ENCODE results near the gene UBE2E2. TPM values are rescaled to one million over a fixed set of nuclear protein-coding genes. Genes with fewer than 3 reads are reported as not detected.
"Not testable (repeated sequence)": the region's sequence is repeated elsewhere in the genome, so short reads cannot be mapped to it uniquely, and the experiment has no call there.

The UBE2E2 gene
- total RNA-seq, 1 donor from 2014 or later, result 24.2 TPM

DNA sequence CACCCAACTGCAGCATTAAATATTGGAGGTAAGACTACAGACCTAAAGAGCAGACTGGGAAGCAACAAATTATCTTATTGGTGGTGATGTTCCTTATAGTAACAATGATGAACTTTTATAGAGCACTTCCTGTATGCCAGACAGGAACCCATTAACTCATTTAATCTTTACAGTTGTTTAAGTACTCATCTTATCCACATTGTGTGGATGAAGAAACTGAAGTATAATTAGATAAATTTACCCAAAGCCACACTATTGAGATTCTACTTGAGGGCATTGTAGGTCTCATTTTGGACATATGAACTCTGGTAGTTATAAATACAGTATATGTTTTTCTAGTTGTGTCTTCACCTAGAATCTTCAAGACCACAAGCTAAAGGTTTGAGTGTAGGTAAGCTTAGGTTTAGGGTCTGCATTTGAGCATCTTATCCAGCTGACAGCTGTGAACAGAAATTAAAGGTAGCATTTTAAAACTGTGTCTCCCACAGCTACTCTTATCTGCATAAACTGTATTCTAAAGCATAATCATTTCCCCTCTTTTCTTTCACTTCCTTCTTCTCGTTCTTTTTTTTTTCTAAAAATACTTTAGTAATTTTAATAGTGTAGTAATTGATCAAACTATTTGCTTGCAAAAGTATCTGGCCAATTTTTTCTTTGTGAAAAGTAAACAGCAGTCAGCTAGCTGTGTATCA lies 138.2 kb downstream of the UBE2E2 start:
- Mint-ChIP-seq H3K27me3 (ENCODE audit: low read depth) (no peaks in the 10 kb centered on the region), H3K4me3 (no peak overlapping the region), H3K36me3 (ENCODE audit: low read depth) (no peaks in the 10 kb centered on the region), H3K4me1 (no peaks in the 10 kb centered on the region), H3K27ac (ENCODE audit: unreplicated experiment) (no peak overlapping the region), H3K9me3 (no peaks in the 10 kb centered on the region)
- TF ChIP-seq, protein P1, sequence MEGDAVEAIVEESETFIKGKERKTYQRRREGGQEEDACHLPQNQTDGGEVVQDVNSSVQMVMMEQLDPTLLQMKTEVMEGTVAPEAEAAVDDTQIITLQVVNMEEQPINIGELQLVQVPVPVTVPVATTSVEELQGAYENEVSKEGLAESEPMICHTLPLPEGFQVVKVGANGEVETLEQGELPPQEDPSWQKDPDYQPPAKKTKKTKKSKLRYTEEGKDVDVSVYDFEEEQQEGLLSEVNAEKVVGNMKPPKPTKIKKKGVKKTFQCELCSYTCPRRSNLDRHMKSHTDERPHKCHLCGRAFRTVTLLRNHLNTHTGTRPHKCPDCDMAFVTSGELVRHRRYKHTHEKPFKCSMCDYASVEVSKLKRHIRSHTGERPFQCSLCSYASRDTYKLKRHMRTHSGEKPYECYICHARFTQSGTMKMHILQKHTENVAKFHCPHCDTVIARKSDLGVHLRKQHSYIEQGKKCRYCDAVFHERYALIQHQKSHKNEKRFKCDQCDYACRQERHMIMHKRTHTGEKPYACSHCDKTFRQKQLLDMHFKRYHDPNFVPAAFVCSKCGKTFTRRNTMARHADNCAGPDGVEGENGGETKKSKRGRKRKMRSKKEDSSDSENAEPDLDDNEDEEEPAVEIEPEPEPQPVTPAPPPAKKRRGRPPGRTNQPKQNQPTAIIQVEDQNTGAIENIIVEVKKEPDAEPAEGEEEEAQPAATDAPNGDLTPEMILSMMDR (conservative IDR thresholded peaks at IDR 0.05), result no peak
- DNase-seq (ENCODE audit: low read depth, low spot score), result no peak

DNA sequence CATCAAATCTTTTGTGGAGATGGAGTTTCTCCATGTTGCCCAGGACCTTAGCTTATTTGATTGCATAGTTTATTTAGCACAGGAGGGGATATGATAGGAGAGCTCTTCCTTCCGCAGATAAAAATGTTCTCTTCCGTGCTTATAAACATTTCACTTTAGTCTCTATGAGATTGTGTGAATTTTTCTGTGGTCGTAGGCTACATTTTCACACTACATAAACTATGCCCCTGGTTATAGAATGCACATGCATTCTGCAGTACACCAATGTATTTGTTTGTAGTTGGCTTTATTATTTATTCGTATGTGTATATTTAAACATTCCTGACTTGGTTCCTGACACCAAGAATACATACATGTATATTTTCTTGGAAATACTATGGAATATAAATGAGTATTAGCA lies 139.2 kb downstream of the UBE2E2 start:
- no peak for DNase-seq (ENCODE audit: low read depth, low spot score)
- H3K27ac Mint-ChIP-seq (ENCODE audit: unreplicated experiment), result no peak overlapping the region
- H3K4me3 Mint-ChIP-seq, result no peak overlapping the region
- no peaks in the 10 kb centered on the region for H3K36me3 Mint-ChIP-seq (ENCODE audit: low read depth)
- no peaks in the 10 kb centered on the region for H3K27me3 Mint-ChIP-seq (ENCODE audit: low read depth)
- TF ChIP-seq, protein P1 (conservative IDR thresholded peaks at IDR 0.05), result no peak
- H3K4me1 Mint-ChIP-seq, result no peaks in the 10 kb centered on the region
- no peaks in the 10 kb centered on the region for H3K9me3 Mint-ChIP-seq

DNA sequence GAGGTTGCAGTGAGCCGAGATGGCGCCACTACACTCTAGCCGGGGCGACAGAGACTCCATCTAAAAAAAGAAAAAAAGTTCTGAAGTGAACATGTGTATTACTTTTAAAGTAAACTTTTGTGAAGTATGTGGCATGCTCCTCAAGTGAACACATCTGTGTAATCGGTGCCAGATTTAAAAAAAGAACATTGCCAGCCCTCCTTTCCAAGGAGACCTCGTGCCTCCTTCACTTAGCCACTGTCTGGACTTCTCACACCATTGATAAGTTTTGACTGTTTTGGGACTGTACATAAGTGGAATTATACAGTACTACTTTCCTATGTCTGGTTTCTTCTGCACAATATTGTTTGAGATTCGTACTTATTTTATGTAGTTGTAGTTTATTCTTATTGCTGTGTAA lies 140.4 kb downstream of the UBE2E2 start:
- no peaks in the 10 kb centered on the region for H3K27me3 Mint-ChIP-seq (ENCODE audit: low read depth)
- H3K4me1 Mint-ChIP-seq, result no peaks in the 10 kb centered on the region

DNA sequence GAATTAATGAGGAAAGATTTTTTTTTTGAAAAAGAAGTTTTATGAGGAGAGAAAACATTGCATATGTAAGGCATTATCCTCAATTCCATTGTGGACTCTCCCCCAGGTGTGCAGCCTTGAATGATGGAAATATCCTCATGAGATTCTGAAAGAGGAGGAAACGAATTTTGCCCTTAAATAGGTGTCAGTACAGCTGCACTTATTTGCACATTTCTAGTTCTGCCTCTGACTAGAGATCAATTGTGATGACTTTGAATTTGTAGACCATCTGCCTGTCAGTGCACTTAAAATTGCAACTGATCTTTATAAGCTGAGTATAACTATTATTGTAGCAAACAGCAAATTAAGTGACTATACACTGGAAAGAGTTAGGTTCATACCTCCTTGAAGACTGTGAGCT lies 141.8 kb downstream of the UBE2E2 start:
- Mint-ChIP-seq H3K4me1 (no peaks in the 10 kb centered on the region), H3K27me3 (ENCODE audit: low read depth) (no peaks in the 10 kb centered on the region), H3K4me3 (no peak overlapping the region), H3K27ac (ENCODE audit: unreplicated experiment) (no peak overlapping the region), H3K36me3 (ENCODE audit: low read depth) (peaks cover 10% of the 10 kb centered on the region), H3K9me3 (no peaks in the 10 kb centered on the region)
- TF ChIP-seq, protein P1 (conservative IDR thresholded peaks at IDR 0.05), result no peak
- no peak for DNase-seq (ENCODE audit: low read depth, low spot score)

More for the DNA sequence above, 140.4 kb downstream of the UBE2E2 start:
- no peaks in the 10 kb centered on the region for H3K9me3 Mint-ChIP-seq
- DNase-seq (ENCODE audit: low read depth, low spot score), result no peak
- no peak overlapping the region for H3K27ac Mint-ChIP-seq (ENCODE audit: unreplicated experiment)
- H3K36me3 Mint-ChIP-seq (ENCODE audit: low read depth), result peaks cover 1% of the 10 kb centered on the region
- TF ChIP-seq, protein P1 (conservative IDR thresholded peaks at IDR 0.05), result no peak
- no peak overlapping the region for H3K4me3 Mint-ChIP-seq

DNA sequence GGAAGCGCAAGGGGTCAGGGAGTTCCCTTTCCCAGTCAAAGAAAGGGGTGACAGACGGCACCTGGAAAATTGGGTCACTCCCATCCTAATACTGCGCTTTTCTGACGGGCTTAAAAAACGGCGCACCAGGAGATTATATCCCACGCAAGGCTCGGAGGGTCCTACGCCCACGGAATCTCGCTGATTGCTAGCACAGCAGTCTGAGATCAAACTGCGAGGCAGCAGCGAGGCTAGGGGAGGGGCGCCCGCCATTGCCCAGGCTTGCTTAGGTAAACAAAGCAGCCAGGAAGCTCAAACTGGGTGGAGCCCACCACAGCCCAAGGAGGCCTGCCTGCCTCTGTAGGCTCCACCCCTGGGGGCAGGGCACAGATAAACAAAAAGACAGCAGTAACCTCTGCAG lies 146.3 kb downstream of the UBE2E2 start:
- not testable (repeated sequence) for H3K4me3 Mint-ChIP-seq; H3K27ac Mint-ChIP-seq (ENCODE audit: unreplicated experiment); H3K9me3 Mint-ChIP-seq; H3K27me3 Mint-ChIP-seq (ENCODE audit: low read depth); H3K4me1 Mint-ChIP-seq; DNase-seq (ENCODE audit: low read depth, low spot score)
- peaks cover 14% of the 10 kb centered on the region for H3K36me3 Mint-ChIP-seq (ENCODE audit: low read depth)

DNA sequence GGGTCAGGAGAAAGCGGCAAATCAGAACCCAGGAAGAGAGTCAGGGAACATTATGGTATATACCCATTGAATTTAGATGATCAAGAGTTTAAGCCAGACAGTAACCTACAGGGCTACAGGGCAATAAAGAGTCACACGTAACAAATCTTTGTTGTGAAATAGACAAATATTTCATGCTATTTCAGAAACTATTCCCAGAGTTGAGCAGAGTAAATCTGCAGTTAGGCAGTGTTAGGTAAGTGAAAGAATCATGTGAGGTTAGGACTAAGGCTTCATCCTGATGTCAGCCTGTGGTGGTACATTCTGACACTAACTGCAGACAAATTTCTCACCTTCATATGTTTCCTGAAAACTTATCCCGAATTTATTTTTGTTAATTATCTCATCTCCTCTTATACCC lies 153.0 kb downstream of the UBE2E2 start:
- no peaks in the 10 kb centered on the region for H3K9me3 Mint-ChIP-seq
- no peaks in the 10 kb centered on the region for H3K4me1 Mint-ChIP-seq
- TF ChIP-seq, protein P1 (conservative IDR thresholded peaks at IDR 0.05), result no peak
- H3K4me3 Mint-ChIP-seq, result no peak overlapping the region
- DNase-seq (ENCODE audit: low read depth, low spot score), result no peak
- H3K27me3 Mint-ChIP-seq (ENCODE audit: low read depth), result no peaks in the 10 kb centered on the region
- H3K36me3 Mint-ChIP-seq (ENCODE audit: low read depth), result peaks cover 2% of the 10 kb centered on the region
- peak overlapping the region; percentile 58 for H3K27ac Mint-ChIP-seq (ENCODE audit: unreplicated experiment)

Data from neural crest cell (in vitro differentiated cells).